GM19328 (cell line): ENCODE results near the gene TCEAL1.

ENCODE experiments used
- ATAC-seq: cut with Tn5 transposase; IDR thresholded peaks from one replicate; pipeline ENCODE4 v1.9.1; 2021; ENCODE audit warnings: mild to moderate bottlenecking, moderate library complexity; ENCODE audit not compliant: unreplicated experiment

The TCEAL1 gene

GRCh38 chrX:103674531-103675454 is 46.0 kb downstream of the TCEAL1 start:
- no peak for ATAC-seq

- ATAC-seq = no peak
Measured at GRCh38 chrX:103678199-103678993, 49.6 kb downstream of the TCEAL1 start.
